GM19372 (cell line): ENCODE measurements around the gene TSEN34.

Source experiments
- ATAC-seq: cut with Tn5 transposase; IDR thresholded peaks from one replicate; pipeline ENCODE4 v1.9.1; 2021; ENCODE audit warnings: mild to moderate bottlenecking, low read depth, moderate library complexity; ENCODE audit not compliant: unreplicated experiment

TSEN34 gene

DNA sequence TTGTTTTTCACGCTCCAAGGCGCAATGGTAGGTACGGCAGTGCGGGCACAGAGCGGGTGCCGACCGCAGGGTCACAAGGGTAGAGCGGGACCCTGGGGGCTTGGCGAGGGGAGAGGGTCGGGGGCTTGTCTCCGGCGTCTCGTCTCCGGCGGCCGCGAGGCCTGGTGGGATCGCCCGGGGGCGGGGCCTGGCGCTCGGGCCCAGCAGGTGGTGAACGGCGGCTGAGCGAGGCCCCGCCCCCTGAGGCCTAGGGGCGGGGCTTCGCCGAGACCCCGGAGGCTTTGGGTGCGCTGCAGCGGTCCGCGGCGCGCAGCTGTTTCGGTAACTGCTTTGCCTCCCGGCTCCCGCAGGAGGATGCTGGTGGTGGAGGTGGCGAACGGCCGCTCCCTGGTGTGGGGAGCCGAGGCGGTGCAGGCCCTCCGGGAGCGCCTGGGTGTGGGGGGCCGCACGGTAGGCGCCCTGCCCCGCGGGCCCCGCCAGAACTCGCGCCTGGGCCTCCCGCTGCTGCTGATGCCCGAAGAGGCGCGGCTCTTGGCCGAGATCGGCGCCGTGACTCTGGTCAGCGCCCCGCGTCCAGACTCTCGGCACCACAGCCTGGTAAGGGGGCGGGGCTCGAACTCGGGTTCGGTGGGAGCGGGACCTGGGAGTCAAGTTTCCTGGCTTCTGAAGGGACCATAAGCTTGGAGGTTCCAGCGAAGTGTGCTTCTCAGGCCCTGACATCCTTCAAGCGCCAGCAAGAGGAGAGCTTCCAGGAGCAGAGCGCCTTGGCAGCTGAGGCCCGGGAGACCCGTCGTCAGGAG is at the start of gene TSEN34:
TSEN34 (plus strand) TSS at position 298 of the 800 bp plus-strand sequence; CDS start at position 355, 57 bp downstream.
- peak; percentile 23 for ATAC-seq

DNA sequence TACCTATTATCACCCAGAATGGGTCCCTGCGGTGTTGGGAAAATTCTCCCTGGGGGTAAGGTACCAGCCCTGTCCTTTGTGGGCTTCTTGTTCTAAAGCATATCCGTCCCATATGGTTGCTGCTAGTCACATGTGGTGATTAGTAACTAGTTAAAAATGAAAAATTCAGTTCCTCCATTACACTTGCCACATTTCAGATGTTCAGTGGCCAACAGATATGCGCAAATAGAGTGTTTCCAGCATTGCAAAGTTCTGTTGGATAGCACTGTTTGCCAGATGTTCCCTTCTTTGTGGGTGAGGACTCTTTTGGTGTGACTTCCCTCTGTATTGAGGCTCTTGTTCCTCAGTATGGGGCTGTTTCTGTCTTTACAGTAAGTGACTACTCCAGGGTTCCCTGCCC is 49.8 kb upstream of the TSEN34 start:
- no peak for ATAC-seq

DNA sequence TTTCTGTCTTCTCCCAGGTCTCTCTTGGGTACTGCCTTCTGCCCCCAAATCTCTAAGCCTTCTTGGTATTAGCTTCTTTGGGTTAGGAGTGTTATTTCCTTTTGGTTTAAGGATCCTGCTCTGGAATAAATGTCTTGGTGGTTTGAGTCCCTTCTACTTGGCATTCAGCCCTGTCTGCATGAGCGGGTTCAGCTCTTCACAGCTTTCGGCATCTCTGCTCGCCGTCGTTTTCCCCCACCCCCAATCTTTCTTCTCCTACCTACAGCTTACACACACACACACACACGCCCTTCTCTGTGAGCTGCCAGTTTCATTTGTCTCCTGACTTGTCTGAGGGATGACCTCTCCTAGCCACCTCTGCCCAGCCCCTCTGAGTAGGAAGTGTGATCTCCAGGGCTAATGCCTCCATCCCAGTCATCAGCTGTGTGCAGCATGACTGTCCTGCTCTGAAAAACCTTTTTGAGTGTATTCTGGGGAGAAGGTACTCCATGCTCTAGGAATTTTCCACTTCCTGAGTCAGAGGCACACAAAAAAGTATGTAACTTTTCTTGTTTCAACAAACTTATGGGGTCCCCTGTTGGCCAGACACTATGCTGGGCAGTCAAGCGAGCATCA is 48.8 kb upstream of the TSEN34 start:
- ATAC-seq = no peak

GRCh38 chr19:54145541-54146158 is 45.5 kb upstream of the TSEN34 start:
- no peak for ATAC-seq

DNA sequence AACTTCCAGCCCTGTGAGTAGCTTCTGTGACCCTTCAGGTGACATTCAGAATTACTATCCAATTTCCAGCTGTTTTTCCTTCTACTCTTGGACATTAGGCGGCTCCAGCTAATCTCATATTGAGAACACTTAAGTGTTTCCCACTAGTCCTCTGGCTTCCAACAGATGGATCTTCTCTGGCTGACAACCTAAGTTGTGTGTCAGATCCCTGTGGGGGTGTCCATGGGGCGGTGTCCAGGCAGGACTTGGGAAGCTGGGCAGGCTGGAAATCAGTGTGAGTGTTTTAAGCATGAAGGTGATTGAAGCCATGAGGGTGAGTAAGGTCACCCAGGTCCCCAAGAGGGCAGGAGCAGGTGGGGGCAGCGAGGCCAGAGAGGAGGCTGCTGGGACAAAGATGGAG is 43.4 kb upstream of the TSEN34 start:
- no peak for ATAC-seq

- ATAC-seq = no peak
These were observed 43.0 kb upstream of the TSEN34 start for GRCh38 chr19:54148158-54148557.

DNA sequence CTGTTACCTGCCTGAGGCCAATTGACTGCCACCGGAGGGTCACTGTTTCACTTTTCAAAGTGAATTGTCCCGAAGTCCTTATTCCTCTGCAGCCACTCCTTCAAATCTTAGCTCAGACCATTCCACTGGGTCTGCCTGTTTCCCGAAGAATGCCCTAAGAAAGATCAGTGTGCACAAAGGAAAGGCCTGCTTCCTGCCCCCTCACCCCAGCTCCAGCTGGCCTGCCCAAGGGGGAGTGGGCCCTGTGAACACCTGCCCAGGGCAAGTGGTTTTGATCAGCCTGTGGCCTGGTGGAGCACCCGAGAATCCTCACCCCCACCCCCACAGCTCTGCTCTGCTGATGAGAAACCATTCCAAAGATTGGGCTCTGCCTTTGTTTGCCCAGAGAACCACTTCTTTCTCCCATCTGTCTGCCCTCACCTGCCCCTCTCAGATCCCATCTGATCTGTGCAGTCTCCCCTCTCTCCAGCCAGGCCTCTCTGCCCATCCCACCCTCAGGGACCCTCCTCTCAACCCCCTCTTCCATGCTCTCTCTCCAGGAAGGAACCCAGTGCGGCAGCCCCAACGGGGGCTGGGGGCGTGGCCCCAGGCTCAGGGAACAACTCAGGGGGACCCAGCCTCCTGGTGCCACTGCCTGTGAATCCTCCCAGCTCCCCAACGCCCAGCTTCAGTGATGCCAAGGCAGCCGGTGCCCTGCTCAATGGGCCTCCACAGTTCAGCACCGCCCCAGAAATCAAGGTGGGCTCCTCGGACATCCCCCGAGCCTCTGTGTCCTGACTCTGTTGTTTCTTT is 41.9 kb upstream of the TSEN34 start:
- ATAC-seq = no peak

GRCh38 chr19:54151362-54152035 is 39.6 kb upstream of the TSEN34 start:
- no peak for ATAC-seq

GRCh38 chr19:54152267-54152666 is 38.8 kb upstream of the TSEN34 start:
- ATAC-seq = no peak

DNA sequence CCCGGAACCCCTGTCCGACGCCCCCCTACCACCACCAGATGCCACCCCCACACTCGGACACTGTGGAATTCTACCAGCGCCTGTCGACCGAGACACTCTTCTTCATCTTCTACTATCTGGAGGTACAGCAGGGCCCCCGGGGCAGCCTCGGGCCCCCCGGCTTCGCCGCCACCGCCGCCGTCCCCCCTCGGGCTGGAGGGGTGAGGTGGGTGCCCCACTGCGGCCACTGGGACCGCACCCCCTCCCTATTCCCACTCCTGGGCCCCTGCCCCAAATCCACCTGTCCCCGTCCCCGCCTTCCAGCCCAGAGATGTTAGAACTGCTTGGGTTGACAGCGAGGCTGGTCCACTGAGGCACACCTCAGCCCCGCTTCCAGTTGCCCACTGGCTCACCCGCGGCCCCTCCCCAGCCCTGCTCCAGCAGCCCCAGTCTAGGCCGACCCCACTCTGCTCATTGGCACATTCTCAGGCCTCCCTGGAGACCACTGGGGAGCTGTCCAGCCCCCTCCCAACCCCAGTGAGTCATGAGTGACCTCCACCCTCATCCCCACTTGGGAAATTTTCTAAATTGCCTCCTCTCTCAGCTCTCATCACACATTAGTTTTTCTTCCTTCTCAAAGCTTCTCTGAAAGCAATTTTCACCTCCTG is 38.1 kb upstream of the TSEN34 start:
- no peak for ATAC-seq

DNA sequence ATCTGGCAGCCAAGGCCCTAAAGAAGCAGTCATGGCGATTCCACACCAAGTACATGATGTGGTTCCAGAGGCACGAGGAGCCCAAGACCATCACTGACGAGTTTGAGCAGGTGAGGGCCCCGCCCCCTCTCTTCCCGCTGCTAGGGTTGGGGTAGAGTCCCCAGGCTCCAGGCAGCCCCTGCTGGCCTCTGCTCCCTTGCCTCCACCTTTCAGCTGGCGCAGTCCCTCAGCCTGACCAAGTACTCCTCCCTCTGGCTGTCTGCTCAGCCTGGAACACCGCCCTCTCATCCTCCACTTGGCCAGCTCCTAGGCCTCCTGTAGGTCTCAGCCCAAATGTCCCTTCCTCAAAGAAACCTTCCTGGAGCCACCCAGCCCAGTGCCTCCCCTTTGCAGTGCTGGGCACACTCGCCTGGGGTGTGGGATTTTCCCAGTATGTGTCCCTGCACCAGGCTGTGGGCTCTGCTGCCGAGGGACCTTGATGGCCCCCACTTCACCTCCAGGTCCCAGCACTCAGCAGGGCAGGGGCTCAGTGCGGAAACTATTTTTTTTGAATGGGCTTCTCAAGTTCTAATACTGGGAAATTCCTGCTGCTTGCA is 37.3 kb upstream of the TSEN34 start:
- ATAC-seq = no peak

GRCh38 chr19:54154603-54155345 is 36.3 kb upstream of the TSEN34 start:
- ATAC-seq = no peak

GRCh38 chr19:54155694-54156093 is 35.4 kb upstream of the TSEN34 start:
- ATAC-seq = no peak

- ATAC-seq = no peak
These were observed 34.6 kb upstream of the TSEN34 start for GRCh38 chr19:54156490-54156889.

GRCh38 chr19:54156953-54157352 is 34.2 kb upstream of the TSEN34 start:
- ATAC-seq = no peak

DNA sequence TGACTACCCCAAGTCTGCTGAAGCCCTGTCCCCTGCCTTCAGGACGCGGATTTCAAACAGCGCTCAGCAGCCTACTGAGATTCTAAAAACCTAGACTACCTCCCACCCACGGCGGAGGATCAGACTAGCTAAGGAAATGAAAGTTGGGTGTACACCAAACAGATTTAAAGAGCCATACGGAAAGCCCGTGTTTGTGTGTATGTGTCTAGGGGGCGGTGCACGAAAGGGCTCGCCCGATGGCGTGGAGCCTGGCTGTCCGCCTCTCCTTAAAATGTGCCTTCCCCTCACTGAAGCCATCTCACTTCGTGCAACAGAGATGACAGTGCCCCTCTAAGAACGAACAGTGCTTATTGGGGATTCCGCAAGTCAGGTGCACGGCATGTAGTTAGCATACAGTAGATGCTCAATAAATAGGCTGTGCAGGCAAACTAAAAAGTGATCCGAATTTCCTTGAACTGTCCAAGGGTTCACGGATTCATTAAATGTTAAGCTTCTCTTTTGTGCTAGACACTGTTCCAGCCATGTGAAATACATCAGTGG is 32.2 kb upstream of the TSEN34 start:
- ATAC-seq = no peak

GRCh38 chr19:54159352-54160181 is 31.5 kb upstream of the TSEN34 start, which contains the start of gene LENG1:
TSS of gene LENG1 (minus strand) at chr19:54159721. CDS start at chr19:54159695, 26 bp downstream.
- peak; percentile 95 for ATAC-seq
